Measurements from ENCODE around the gene BTBD3.

Gene BTBD3

GRCh38 chr20:11912659-11913415, 4.9 kb upstream of the BTBD3 start:
- DNase-seq: no peak
- 100% methylated on average over 2 of the region's 4 CpGs for WGBS (ENCODE audit: insufficient coverage)
- Histone ChIP-seq H3K36me3 (ENCODE audit: control insufficient read depth in 4 of 4, insufficient read depth in 4 of 4, low read length in 3 of 4) (no peaks in the 10 kb centered on the region), H3K4me3 (ENCODE audit: control insufficient read depth in 1 of 7, extremely low read depth in 1 of 7, insufficient read depth in 4 of 7, low read depth in 2 of 7, low read length in 6 of 7) (no peak overlapping the region), H3K27me3 (replicated peaks in 2 of 5; ENCODE audit: control insufficient read depth in 4 of 5, insufficient read depth in 5 of 5, low read length in 4 of 5) (no peaks in the 10 kb centered on the region), H3K9me3 (ENCODE audit: control extremely low read depth in 1 of 5, control insufficient read depth in 4 of 5, insufficient read depth in 2 of 5, low read depth in 1 of 5, low read length in 4 of 5) (no peaks in the 10 kb centered on the region), H3K27ac (ENCODE audit: insufficient read depth in 1 of 2, low read depth in 1 of 2, low read length in 2 of 2, poor library complexity in 1 of 2, severe bottlenecking in 2 of 2) (no peak overlapping the region), H3K4me1 (ENCODE audit: control extremely low read depth in 1 of 4, control insufficient read depth in 4 of 4, insufficient read depth in 4 of 4, low read length in 3 of 4) (peaks cover 0 to 30% (median 10%) of the 10 kb centered on the region in 4 experiments)
- POLR2A ChIA-PET: no interaction called here
- CTCF ChIA-PET: interaction anchor here (0.7 to 1.5 kb wide), 7 partner anchors 9 to 306 kb away, joined by 3 to 5 read pairs (median 3); no protein-coding TSS in a partner anchor

GRCh38 chr20:11918391-11918845, 725 bp downstream of the BTBD3 start:
- peak overlapping the region; percentile 52 to 65 for H3K27ac ChIP-seq (ENCODE audit: insufficient read depth in 1 of 2, low read depth in 1 of 2, low read length in 2 of 2, poor library complexity in 1 of 2, severe bottlenecking in 2 of 2)
- peaks cover 13 to 40% (median 23%) of the 10 kb centered on the region in 4 experiments for H3K4me1 ChIP-seq (ENCODE audit: control extremely low read depth in 1 of 4, control insufficient read depth in 4 of 4, insufficient read depth in 4 of 4, low read length in 3 of 4)
- CTCF ChIA-PET: interaction anchor here (1.3 to 2.4 kb wide), 5 partner anchors 10 to 242 kb away, joined by 3 to 9 read pairs (median 4); no protein-coding TSS in a partner anchor
- peak in 2 of 3 donors; percentile 19 to 29 for DNase-seq
- WGBS (ENCODE audit: insufficient coverage): 10% methylated on average over 2 of the region's 5 CpGs
- H3K9me3 ChIP-seq (ENCODE audit: control extremely low read depth in 1 of 5, control insufficient read depth in 4 of 5, insufficient read depth in 2 of 5, low read depth in 1 of 5, low read length in 4 of 5): no peaks in the 10 kb centered on the region
- H3K4me3 ChIP-seq (ENCODE audit: control insufficient read depth in 1 of 7, extremely low read depth in 1 of 7, insufficient read depth in 4 of 7, low read depth in 2 of 7, low read length in 6 of 7): peak overlapping the region in 6 of 7 experiments; percentile 56 to 86 (median 70)
- H3K27me3 ChIP-seq (replicated peaks in 2 of 5; ENCODE audit: control insufficient read depth in 4 of 5, insufficient read depth in 5 of 5, low read length in 4 of 5): no peaks in the 10 kb centered on the region
- POLR2A ChIA-PET: interaction anchor here (0.8 kb wide), 1 partner anchor 40 kb away, joined by 3 read pairs; no protein-coding TSS in a partner anchor
- H3K36me3 ChIP-seq (ENCODE audit: control insufficient read depth in 4 of 4, insufficient read depth in 4 of 4, low read length in 3 of 4): peaks cover 11 to 18% (median 14%) of the 10 kb centered on the region in 4 experiments

- Histone ChIP-seq H3K36me3 (ENCODE audit: control insufficient read depth in 4 of 4, insufficient read depth in 4 of 4, low read length in 3 of 4) (peaks cover 12 to 22% (median 18%) of the 10 kb centered on the region in 4 experiments), H3K27ac (ENCODE audit: insufficient read depth in 1 of 2, low read depth in 1 of 2, low read length in 2 of 2, poor library complexity in 1 of 2, severe bottlenecking in 2 of 2) (peak overlapping the region in 1 of 2 experiments; percentile 65), H3K9me3 (ENCODE audit: control extremely low read depth in 1 of 5, control insufficient read depth in 4 of 5, insufficient read depth in 2 of 5, low read depth in 1 of 5, low read length in 4 of 5) (no peaks in the 10 kb centered on the region), H3K4me3 (ENCODE audit: control insufficient read depth in 1 of 7, extremely low read depth in 1 of 7, insufficient read depth in 4 of 7, low read depth in 2 of 7, low read length in 6 of 7) (peak overlapping the region in 6 of 7 experiments; percentile 56 to 86 (median 70)), H3K27me3 (replicated peaks in 2 of 5; ENCODE audit: control insufficient read depth in 4 of 5, insufficient read depth in 5 of 5, low read length in 4 of 5) (no peaks in the 10 kb centered on the region), H3K4me1 (ENCODE audit: control extremely low read depth in 1 of 4, control insufficient read depth in 4 of 4, insufficient read depth in 4 of 4, low read length in 3 of 4) (peaks cover 13 to 37% (median 23%) of the 10 kb centered on the region in 4 experiments)
- 22% methylated on average over 6 of the region's 8 CpGs for WGBS (ENCODE audit: insufficient coverage)
- peak; percentile 19 to 80 (median 70) for DNase-seq
- CTCF ChIA-PET: interaction anchor here (1.3 to 2.4 kb wide), 4 partner anchors 10 to 243 kb away, joined by 3 to 9 read pairs (median 4); no protein-coding TSS in a partner anchor
- POLR2A ChIA-PET: no interaction called here
Measured at GRCh38 chr20:11918981-11919380, 1.3 kb downstream of the BTBD3 start.

- H3K4me1 ChIP-seq (ENCODE audit: control extremely low read depth in 1 of 4, control insufficient read depth in 4 of 4, insufficient read depth in 4 of 4, low read length in 3 of 4): peaks cover 13 to 36% (median 23%) of the 10 kb centered on the region in 4 experiments
- no peaks in the 10 kb centered on the region for H3K9me3 ChIP-seq (ENCODE audit: control extremely low read depth in 1 of 5, control insufficient read depth in 4 of 5, insufficient read depth in 2 of 5, low read depth in 1 of 5, low read length in 4 of 5)
- no peaks in the 10 kb centered on the region for H3K27me3 ChIP-seq (replicated peaks in 2 of 5; ENCODE audit: control insufficient read depth in 4 of 5, insufficient read depth in 5 of 5, low read length in 4 of 5)
- peak overlapping the region in 5 of 7 experiments; percentile 63 to 86 (median 75) for H3K4me3 ChIP-seq (ENCODE audit: control insufficient read depth in 1 of 7, extremely low read depth in 1 of 7, insufficient read depth in 4 of 7, low read depth in 2 of 7, low read length in 6 of 7)
- WGBS (ENCODE audit: insufficient coverage): 100% methylated on average over 6 of the region's 8 CpGs
- CTCF ChIA-PET: interaction anchor here (1.3 to 1.4 kb wide), 2 partner anchors 11 to 13 kb away, joined by 3 to 4 read pairs; no protein-coding TSS in a partner anchor
- DNase-seq: no peak
- H3K27ac ChIP-seq (ENCODE audit: insufficient read depth in 1 of 2, low read depth in 1 of 2, low read length in 2 of 2, poor library complexity in 1 of 2, severe bottlenecking in 2 of 2): peak overlapping the region in 1 of 2 experiments; percentile 65
- POLR2A ChIA-PET: no interaction called here
- peaks cover 12 to 23% (median 18%) of the 10 kb centered on the region in 4 experiments for H3K36me3 ChIP-seq (ENCODE audit: control insufficient read depth in 4 of 4, insufficient read depth in 4 of 4, low read length in 3 of 4)
Measured at GRCh38 chr20:11919581-11919980, 1.9 kb downstream of the BTBD3 start.

- CTCF ChIA-PET: no interaction called here
- POLR2A ChIA-PET: no interaction called here
- no peak for DNase-seq
- H3K27ac ChIP-seq (ENCODE audit: insufficient read depth in 1 of 2, low read depth in 1 of 2, low read length in 2 of 2, poor library complexity in 1 of 2, severe bottlenecking in 2 of 2): no peak overlapping the region
- H3K27me3 ChIP-seq (replicated peaks in 2 of 5; ENCODE audit: control insufficient read depth in 4 of 5, insufficient read depth in 5 of 5, low read length in 4 of 5): no peaks in the 10 kb centered on the region
- peak overlapping the region in 2 of 7 experiments; percentile 75 to 86 for H3K4me3 ChIP-seq (ENCODE audit: control insufficient read depth in 1 of 7, extremely low read depth in 1 of 7, insufficient read depth in 4 of 7, low read depth in 2 of 7, low read length in 6 of 7)
- H3K4me1 ChIP-seq (ENCODE audit: control extremely low read depth in 1 of 4, control insufficient read depth in 4 of 4, insufficient read depth in 4 of 4, low read length in 3 of 4): peaks cover 13 to 36% (median 23%) of the 10 kb centered on the region in 4 experiments
- H3K36me3 ChIP-seq (ENCODE audit: control insufficient read depth in 4 of 4, insufficient read depth in 4 of 4, low read length in 3 of 4): peaks cover 12 to 27% (median 20%) of the 10 kb centered on the region in 4 experiments
- H3K9me3 ChIP-seq (ENCODE audit: control extremely low read depth in 1 of 5, control insufficient read depth in 4 of 5, insufficient read depth in 2 of 5, low read depth in 1 of 5, low read length in 4 of 5): no peaks in the 10 kb centered on the region
- no CpG with 5 or more reads among the region's 1 CpG for WGBS (ENCODE audit: insufficient coverage)
Measured at GRCh38 chr20:11920083-11920482, 2.4 kb downstream of the BTBD3 start.

GRCh38 chr20:11921321-11921720, 3.6 kb downstream of the BTBD3 start:
- DNase-seq: no peak
- H3K27ac ChIP-seq (ENCODE audit: insufficient read depth in 1 of 2, low read depth in 1 of 2, low read length in 2 of 2, poor library complexity in 1 of 2, severe bottlenecking in 2 of 2): no peak overlapping the region
- ChIA-PET POLR2A (interaction anchor here (0.6 kb wide), 1 partner anchor 244 kb away, joined by 3 read pairs; no protein-coding TSS in a partner anchor), CTCF (interaction anchor here (1.3 to 1.6 kb wide), 2 partner anchors 8 to 11 kb away, joined by 5 to 6 read pairs; no protein-coding TSS in a partner anchor)
- H3K36me3 ChIP-seq (ENCODE audit: control insufficient read depth in 4 of 4, insufficient read depth in 4 of 4, low read length in 3 of 4): peaks cover 12 to 31% (median 21%) of the 10 kb centered on the region in 4 experiments
- no peaks in the 10 kb centered on the region for H3K27me3 ChIP-seq (replicated peaks in 2 of 5; ENCODE audit: control insufficient read depth in 4 of 5, insufficient read depth in 5 of 5, low read length in 4 of 5)
- H3K4me1 ChIP-seq (ENCODE audit: control extremely low read depth in 1 of 4, control insufficient read depth in 4 of 4, insufficient read depth in 4 of 4, low read length in 3 of 4): peaks cover 13 to 28% (median 21%) of the 10 kb centered on the region in 4 experiments
- H3K9me3 ChIP-seq (ENCODE audit: control extremely low read depth in 1 of 5, control insufficient read depth in 4 of 5, insufficient read depth in 2 of 5, low read depth in 1 of 5, low read length in 4 of 5): no peaks in the 10 kb centered on the region
- WGBS (ENCODE audit: insufficient coverage): 100% methylated on average over 5 of the region's 6 CpGs
- H3K4me3 ChIP-seq (ENCODE audit: control insufficient read depth in 1 of 7, extremely low read depth in 1 of 7, insufficient read depth in 4 of 7, low read depth in 2 of 7, low read length in 6 of 7): no peak overlapping the region

Measured in common myeloid progenitor, CD34-positive (primary cell).